Activated naive CD8-positive, alpha-beta T cell (primary cell): ENCODE data around the gene C14orf132.

Experiments
- H3K27ac Mint-ChIP-seq: one replicate; pipeline ENCODE4 v1.8.0; 2021; ENCODE audit warnings: mixed read lengths
- H3K27me3 Mint-ChIP-seq: one replicate; pipeline ENCODE4 v1.8.0; 2021; ENCODE audit warnings: mixed read lengths
- H3K36me3 Mint-ChIP-seq: one replicate; pipeline ENCODE4 v1.8.0; 2021; ENCODE audit warnings: mixed read lengths
- H3K4me1 Mint-ChIP-seq: one replicate; pipeline ENCODE4 v1.8.0; 2021; ENCODE audit warnings: low read depth, mixed read lengths
- H3K4me3 Mint-ChIP-seq: one replicate; pipeline ENCODE4 v1.8.0; 2021; ENCODE audit warnings: mild to moderate bottlenecking, mixed read lengths
- H3K9me3 Mint-ChIP-seq: one replicate; pipeline ENCODE4 v1.8.0; 2021; ENCODE audit warnings: low read depth, mixed read lengths

The C14orf132 gene

GRCh38 chr14:96120941-96121340, 81.8 kb downstream of the C14orf132 start:
- peaks cover 45% of the 10 kb centered on the region for H3K4me1 Mint-ChIP-seq
- H3K36me3 Mint-ChIP-seq, result no peaks in the 10 kb centered on the region
- H3K27me3 Mint-ChIP-seq, result no peaks in the 10 kb centered on the region
- no peaks in the 10 kb centered on the region for H3K9me3 Mint-ChIP-seq
- no peak overlapping the region for H3K27ac Mint-ChIP-seq
- no peak overlapping the region for H3K4me3 Mint-ChIP-seq

- no peaks in the 10 kb centered on the region for H3K27me3 Mint-ChIP-seq
- H3K4me1 Mint-ChIP-seq, result peaks cover 49% of the 10 kb centered on the region
- H3K9me3 Mint-ChIP-seq, result no peaks in the 10 kb centered on the region
- no peaks in the 10 kb centered on the region for H3K36me3 Mint-ChIP-seq
- H3K4me3 Mint-ChIP-seq, result no peak overlapping the region
- H3K27ac Mint-ChIP-seq, result no peak overlapping the region
Measured at GRCh38 chr14:96121660-96122395, 82.7 kb downstream of the C14orf132 start.

DNA sequence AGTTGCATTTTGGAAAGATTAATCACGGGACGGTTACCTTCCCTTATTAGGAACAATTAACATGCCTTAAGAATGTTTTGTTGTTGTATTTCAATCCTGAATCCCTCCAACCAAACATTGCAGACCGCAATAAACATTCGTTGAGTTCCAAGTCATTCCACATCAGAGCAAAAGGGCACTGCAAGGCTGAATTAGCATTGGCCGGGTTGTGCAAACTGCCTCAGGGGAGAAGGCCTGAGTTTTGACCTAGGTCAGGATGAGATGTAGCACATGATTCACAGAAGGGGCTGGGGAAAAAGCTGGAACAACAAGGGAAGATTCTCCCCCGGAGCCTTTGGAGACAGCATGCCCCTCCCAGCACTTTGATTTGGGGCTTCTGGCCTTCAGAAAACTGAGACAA, 83.3 kb downstream of the C14orf132 start:
- H3K4me3 Mint-ChIP-seq, result no peak overlapping the region
- no peaks in the 10 kb centered on the region for H3K36me3 Mint-ChIP-seq
- H3K4me1 Mint-ChIP-seq, result peaks cover 49% of the 10 kb centered on the region
- no peak overlapping the region for H3K27ac Mint-ChIP-seq
- no peaks in the 10 kb centered on the region for H3K27me3 Mint-ChIP-seq
- H3K9me3 Mint-ChIP-seq, result no peaks in the 10 kb centered on the region

GRCh38 chr14:96125536-96125935, 86.4 kb downstream of the C14orf132 start:
- H3K27ac Mint-ChIP-seq, result peak overlapping the region; percentile 10
- H3K27me3 Mint-ChIP-seq, result no peaks in the 10 kb centered on the region
- no peaks in the 10 kb centered on the region for H3K9me3 Mint-ChIP-seq
- H3K4me1 Mint-ChIP-seq, result peaks cover 49% of the 10 kb centered on the region
- H3K4me3 Mint-ChIP-seq, result peak overlapping the region; percentile 33
- H3K36me3 Mint-ChIP-seq, result no peaks in the 10 kb centered on the region

DNA sequence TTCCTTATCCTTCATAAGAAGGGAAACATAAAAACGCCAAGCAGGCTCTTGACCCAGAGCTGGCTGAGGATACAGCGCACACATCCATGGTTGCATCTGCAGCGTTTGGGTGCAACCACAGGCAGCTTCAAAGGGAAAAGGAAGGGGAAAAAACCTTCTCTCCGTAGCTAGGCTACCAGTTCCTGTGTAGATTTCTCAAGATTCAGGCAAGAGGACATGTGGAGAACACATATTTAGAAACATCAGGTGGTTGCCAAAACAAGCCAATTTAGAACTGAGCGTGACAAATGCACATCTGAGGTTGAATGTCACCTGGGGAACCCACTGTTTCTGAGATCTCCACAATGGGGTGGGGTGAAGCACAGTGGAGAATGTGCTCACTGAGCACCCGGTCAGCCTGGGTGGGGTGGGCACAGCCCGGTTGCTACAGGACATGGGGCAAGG, 87.2 kb downstream of the C14orf132 start:
- no peaks in the 10 kb centered on the region for H3K27me3 Mint-ChIP-seq
- peaks cover 49% of the 10 kb centered on the region for H3K4me1 Mint-ChIP-seq
- peak overlapping the region; percentile 74 for H3K4me3 Mint-ChIP-seq
- H3K36me3 Mint-ChIP-seq, result no peaks in the 10 kb centered on the region
- no peaks in the 10 kb centered on the region for H3K9me3 Mint-ChIP-seq
- H3K27ac Mint-ChIP-seq, result peak overlapping the region; percentile 86

DNA sequence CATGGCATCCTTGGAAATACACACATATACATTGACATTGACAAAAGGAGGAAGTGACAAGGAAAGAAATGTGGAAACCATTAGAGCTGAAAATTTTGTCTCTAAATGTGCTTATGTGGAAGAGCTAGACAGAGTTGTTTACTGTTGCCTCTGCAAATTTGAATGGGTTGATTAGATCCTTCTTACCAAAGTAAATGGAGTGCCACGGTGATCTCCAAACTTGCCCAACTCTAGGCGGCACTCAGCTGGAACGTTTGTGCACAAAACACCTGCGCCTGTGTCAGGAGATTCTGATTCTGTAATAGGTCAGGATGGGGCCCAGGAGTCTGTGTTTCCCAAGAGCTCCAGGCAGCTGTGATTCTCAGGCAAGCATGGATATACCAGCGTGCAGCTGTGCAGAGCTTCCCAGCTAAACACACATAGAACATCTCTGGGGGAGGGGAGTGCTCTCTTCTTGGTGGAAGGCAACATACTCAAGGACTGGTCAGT, 87.7 kb downstream of the C14orf132 start:
- H3K27me3 Mint-ChIP-seq, result no peaks in the 10 kb centered on the region
- H3K9me3 Mint-ChIP-seq, result no peaks in the 10 kb centered on the region
- peaks cover 49% of the 10 kb centered on the region for H3K4me1 Mint-ChIP-seq
- H3K27ac Mint-ChIP-seq, result peak overlapping the region; percentile 86
- peak overlapping the region; percentile 74 for H3K4me3 Mint-ChIP-seq
- no peaks in the 10 kb centered on the region for H3K36me3 Mint-ChIP-seq

- Mint-ChIP-seq H3K4me1 (peaks cover 38% of the 10 kb centered on the region), H3K36me3 (no peaks in the 10 kb centered on the region), H3K9me3 (no peaks in the 10 kb centered on the region), H3K27me3 (peaks cover 3% of the 10 kb centered on the region), H3K4me3 (no peak overlapping the region), H3K27ac (no peak overlapping the region)
Measured at GRCh38 chr14:96129128-96129736, 90.1 kb downstream of the C14orf132 start.

DNA sequence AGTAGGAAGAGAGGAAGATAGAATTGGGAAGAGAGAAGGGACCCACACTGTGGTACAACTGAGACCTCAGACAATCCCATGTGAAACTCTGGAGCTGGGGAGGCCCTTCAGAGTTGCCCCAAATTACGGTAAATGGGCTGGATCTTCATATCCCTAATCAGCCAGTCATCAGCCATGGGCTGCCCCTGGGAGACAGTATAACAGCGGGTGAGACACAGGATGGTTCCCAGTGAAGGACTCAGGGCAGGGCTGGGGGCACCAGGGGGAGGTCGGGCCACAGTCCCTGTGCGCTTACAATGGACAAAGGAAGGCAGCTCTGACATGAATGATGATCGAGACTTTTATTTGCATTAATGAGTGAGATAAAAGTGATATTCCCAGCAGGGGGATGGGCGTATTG, 91.2 kb downstream of the C14orf132 start:
- no peaks in the 10 kb centered on the region for H3K36me3 Mint-ChIP-seq
- H3K27me3 Mint-ChIP-seq, result peaks cover 8% of the 10 kb centered on the region
- peaks cover 29% of the 10 kb centered on the region for H3K4me1 Mint-ChIP-seq
- H3K27ac Mint-ChIP-seq, result no peak overlapping the region
- H3K9me3 Mint-ChIP-seq, result no peaks in the 10 kb centered on the region
- no peak overlapping the region for H3K4me3 Mint-ChIP-seq

DNA sequence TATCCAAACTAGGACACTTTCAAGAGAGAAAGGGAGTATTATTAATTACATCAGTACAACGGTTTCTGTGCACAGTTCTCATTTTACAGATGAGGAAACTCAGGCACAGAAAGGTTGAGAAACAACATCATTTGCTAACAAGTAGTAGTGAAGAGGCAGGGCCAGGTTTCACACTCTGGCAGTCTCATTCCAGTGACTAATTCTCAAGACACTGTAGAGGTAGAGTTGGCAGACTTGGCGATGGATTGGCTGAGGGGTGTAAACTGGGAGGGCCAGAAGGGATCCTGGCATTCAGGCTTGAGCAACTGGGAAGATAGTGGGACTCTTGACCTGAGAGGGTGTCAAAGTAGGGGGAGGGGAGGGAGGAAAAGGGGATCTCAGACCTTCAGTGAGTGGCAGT, 91.7 kb downstream of the C14orf132 start:
- H3K4me3 Mint-ChIP-seq, result no peak overlapping the region
- no peaks in the 10 kb centered on the region for H3K36me3 Mint-ChIP-seq
- no peak overlapping the region for H3K27ac Mint-ChIP-seq
- H3K9me3 Mint-ChIP-seq, result no peaks in the 10 kb centered on the region
- peaks cover 25% of the 10 kb centered on the region for H3K4me1 Mint-ChIP-seq
- H3K27me3 Mint-ChIP-seq, result peaks cover 9% of the 10 kb centered on the region

DNA sequence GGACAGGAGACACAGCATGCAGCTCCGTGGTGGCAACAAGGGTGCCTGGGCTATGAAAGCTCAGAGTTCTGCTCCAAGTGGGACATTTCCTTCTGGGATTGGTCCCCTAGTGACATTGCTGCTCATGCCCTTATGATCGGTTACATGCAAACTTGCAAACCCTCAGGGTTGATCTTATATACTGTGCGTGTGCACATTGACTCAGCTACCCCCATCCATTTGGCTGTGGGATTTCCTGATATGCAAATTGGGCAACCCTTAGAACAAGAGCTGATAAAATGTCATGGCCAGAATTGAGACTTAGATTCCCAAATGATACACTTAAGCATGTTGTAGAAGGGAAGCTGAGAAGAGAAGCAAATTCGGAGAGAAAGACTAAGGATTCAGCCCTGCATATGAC, 92.7 kb downstream of the C14orf132 start:
- H3K27me3 Mint-ChIP-seq, result peaks cover 9% of the 10 kb centered on the region

GRCh38 chr14:96134508-96134907, 95.3 kb downstream of the C14orf132 start:
- peaks cover 9% of the 10 kb centered on the region for H3K27me3 Mint-ChIP-seq
- H3K27ac Mint-ChIP-seq, result no peak overlapping the region
- no peaks in the 10 kb centered on the region for H3K4me1 Mint-ChIP-seq
- no peak overlapping the region for H3K4me3 Mint-ChIP-seq
- peaks cover 5% of the 10 kb centered on the region for H3K36me3 Mint-ChIP-seq
- peaks cover 10% of the 10 kb centered on the region for H3K9me3 Mint-ChIP-seq

More for the DNA sequence above, 92.7 kb downstream of the C14orf132 start:
- peaks cover 15% of the 10 kb centered on the region for H3K4me1 Mint-ChIP-seq
- no peaks in the 10 kb centered on the region for H3K36me3 Mint-ChIP-seq
- H3K4me3 Mint-ChIP-seq, result no peak overlapping the region
- no peak overlapping the region for H3K27ac Mint-ChIP-seq
- no peaks in the 10 kb centered on the region for H3K9me3 Mint-ChIP-seq

DNA sequence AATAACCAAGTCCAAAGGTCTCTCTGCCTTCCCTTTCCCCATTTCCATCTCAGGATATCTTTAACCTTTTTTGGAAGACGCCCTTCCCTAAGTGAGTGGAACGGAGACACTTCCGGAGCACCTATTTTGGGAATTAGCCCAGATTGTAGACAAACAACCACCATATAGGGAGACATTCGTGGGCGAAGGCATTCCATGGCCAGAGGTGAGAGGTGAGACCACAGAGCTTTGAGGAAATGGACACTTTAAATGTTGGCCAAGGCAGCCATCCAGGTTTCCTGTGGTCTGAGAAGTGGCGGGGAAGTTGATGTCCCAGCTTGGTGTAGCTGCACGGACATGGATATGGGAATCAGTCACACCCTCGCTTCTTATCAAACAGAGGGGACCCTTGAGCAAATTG, 96.1 kb downstream of the C14orf132 start:
- peaks cover 10% of the 10 kb centered on the region for H3K9me3 Mint-ChIP-seq
- H3K27ac Mint-ChIP-seq, result no peak overlapping the region
- peaks cover 9% of the 10 kb centered on the region for H3K27me3 Mint-ChIP-seq
- peaks cover 5% of the 10 kb centered on the region for H3K36me3 Mint-ChIP-seq
- no peak overlapping the region for H3K4me3 Mint-ChIP-seq
- no peaks in the 10 kb centered on the region for H3K4me1 Mint-ChIP-seq

DNA sequence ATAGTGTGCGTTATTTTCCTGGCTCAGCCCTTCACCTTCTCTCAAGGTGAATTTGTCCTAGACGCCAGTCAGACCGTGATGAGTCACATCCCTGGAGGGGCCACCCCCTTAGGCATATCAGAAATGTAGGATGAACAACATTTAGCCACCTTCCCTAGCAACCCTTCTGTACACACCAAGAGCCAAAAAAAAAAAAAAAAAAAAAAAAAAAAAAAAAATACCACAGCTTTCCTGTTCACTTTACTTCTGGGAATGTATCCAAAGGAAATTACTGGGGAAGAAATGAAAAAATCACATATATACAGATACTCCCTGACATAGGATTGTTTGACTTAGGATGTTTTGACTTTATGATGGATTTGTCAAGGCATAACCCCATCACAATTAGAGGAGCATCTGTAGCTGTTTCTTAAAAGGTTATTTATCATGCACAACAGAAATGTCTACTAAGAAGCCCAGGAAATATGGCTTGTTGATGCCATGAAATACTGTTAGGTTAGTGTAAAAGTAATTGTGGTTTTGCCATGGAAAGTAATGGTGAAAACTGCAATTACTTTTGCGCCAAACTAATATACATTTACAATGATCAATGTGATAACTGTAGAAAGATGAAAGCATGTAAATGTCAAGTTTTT, 97.3 kb downstream of the C14orf132 start:
- no peaks in the 10 kb centered on the region for H3K4me1 Mint-ChIP-seq
- H3K36me3 Mint-ChIP-seq, result peaks cover 5% of the 10 kb centered on the region

DNA sequence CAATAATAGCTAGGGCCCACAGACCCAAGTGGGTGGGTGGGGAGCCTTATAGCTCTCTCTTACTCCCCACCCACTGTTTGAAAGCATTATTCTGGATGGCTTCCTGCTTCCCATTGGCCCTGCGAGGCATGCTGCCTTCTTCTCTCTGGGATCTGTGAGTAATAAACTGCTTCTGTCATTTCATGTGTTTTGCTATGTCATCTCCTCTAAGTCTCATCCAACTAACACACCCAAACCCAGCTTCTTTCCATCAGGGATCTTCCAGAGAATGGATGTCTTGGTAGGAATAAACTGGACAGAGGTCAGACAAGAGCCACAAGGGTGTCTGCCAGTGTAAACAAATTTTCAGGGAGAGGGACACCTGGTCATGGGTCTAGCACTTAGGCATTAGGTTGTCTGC, 99.1 kb downstream of the C14orf132 start:
- H3K36me3 Mint-ChIP-seq, result peaks cover 5% of the 10 kb centered on the region

More for the DNA sequence above, 97.3 kb downstream of the C14orf132 start:
- Mint-ChIP-seq H3K27me3 (peaks cover 9% of the 10 kb centered on the region), H3K9me3 (peaks cover 10% of the 10 kb centered on the region), H3K4me3 (no peak overlapping the region), H3K27ac (no peak overlapping the region)

DNA sequence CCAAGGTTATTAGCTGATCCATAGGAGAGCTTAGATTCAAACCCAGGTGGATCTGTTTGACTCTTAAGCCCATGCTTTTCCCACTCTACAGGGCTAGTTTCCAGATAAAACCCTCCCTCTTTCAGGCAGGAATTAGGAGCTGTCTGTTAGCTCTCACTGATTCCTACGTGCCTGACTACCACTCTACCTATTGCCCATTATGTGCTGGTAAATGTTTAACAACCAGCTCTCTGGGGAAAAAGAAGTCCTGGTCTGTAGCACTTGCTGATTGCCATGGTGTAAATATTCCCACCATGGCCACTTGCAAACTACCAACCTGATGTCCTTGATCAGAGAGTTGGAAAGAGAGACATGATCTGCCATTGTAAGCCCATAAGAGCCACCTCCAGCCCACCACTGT, 100.0 kb downstream of the C14orf132 start:
- Mint-ChIP-seq H3K36me3 (peaks cover 5% of the 10 kb centered on the region), H3K9me3 (peaks cover 10% of the 10 kb centered on the region), H3K27me3 (peaks cover 8% of the 10 kb centered on the region), H3K4me1 (no peaks in the 10 kb centered on the region), H3K27ac (no peak overlapping the region), H3K4me3 (no peak overlapping the region)

More for the DNA sequence above, 99.1 kb downstream of the C14orf132 start:
- no peaks in the 10 kb centered on the region for H3K4me1 Mint-ChIP-seq
- no peak overlapping the region for H3K4me3 Mint-ChIP-seq
- H3K27me3 Mint-ChIP-seq, result peaks cover 8% of the 10 kb centered on the region
- H3K9me3 Mint-ChIP-seq, result peaks cover 10% of the 10 kb centered on the region
- no peak overlapping the region for H3K27ac Mint-ChIP-seq
